Naive B cell (primary cell): Measurements from ENCODE around the gene SRSF3. TPM values are rescaled to one million over a fixed set of nuclear protein-coding genes. Genes with fewer than 3 reads are reported as not detected.

Experiments
- ATAC-seq, 2 donors: fragments of 150-1000 bp; cut with Tn5 transposase; 2 replicates each; pipeline ENCODE4 v1.10.0; 2021; ENCODE audit warnings: low read depth in 2 of 2, mild to moderate bottlenecking in 2 of 2, moderate library complexity in 2 of 2
- DNase-seq: peaks from one replicate; pipeline ENCODE4 v3.0.0; 2022
- H3K27ac Mint-ChIP-seq, 6 donors: one replicate each; pipeline ENCODE4 v1.8.0; 2020 to 2022; ENCODE audit warnings: mild to moderate bottlenecking in 6 of 6, mixed read lengths in 6 of 6, moderate library complexity in 5 of 6, inconsistent platforms in 2 of 6
- H3K27me3 Mint-ChIP-seq, 3 donors: one replicate each; pipeline ENCODE4 v1.8.0; 2021 to 2022; ENCODE audit warnings: mixed read lengths in 3 of 3, mild to moderate bottlenecking in 1 of 3
- H3K36me3 Mint-ChIP-seq, 2 donors: one replicate each; pipeline ENCODE4 v1.8.0; 2020 to 2022; ENCODE audit warnings: mixed read lengths in 2 of 2, inconsistent platforms in 1 of 2, mild to moderate bottlenecking in 1 of 2
- H3K4me1 Mint-ChIP-seq, 3 donors: one replicate each; pipeline ENCODE4 v1.8.0; 2020 to 2022; ENCODE audit warnings: mixed read lengths in 3 of 3, inconsistent platforms in 1 of 3, mild to moderate bottlenecking in 1 of 3, moderate library complexity in 1 of 3
- H3K4me3 Mint-ChIP-seq, 8 donors: one replicate each; pipeline ENCODE4 v1.8.0; 2020 to 2022; ENCODE audit warnings: mild to moderate bottlenecking in 8 of 8, mixed read lengths in 8 of 8, moderate library complexity in 8 of 8, inconsistent platforms in 2 of 8
- H3K9me3 Mint-ChIP-seq, 7 donors: one replicate each; pipeline ENCODE4 v1.8.0; 2020 to 2022; ENCODE audit warnings: mixed read lengths in 7 of 7, mild to moderate bottlenecking in 5 of 7, inconsistent platforms in 2 of 7, moderate library complexity in 1 of 7
- polyA plus RNA-seq, 6 donors: library from polyadenylated mRNA; unstranded; fragments of 300-500 nt; fragmentation: Illumina TruSeq; gene quantifications; one replicate each; pipeline ENCODE4 v1.2.3, GENCODE V29; 2021; ENCODE audit warnings: low read depth in 6 of 6

SRSF3 gene
- polyA plus RNA-seq, 6 donors from 2014 or later, result 246 to 396 (median 285) TPM

DNA sequence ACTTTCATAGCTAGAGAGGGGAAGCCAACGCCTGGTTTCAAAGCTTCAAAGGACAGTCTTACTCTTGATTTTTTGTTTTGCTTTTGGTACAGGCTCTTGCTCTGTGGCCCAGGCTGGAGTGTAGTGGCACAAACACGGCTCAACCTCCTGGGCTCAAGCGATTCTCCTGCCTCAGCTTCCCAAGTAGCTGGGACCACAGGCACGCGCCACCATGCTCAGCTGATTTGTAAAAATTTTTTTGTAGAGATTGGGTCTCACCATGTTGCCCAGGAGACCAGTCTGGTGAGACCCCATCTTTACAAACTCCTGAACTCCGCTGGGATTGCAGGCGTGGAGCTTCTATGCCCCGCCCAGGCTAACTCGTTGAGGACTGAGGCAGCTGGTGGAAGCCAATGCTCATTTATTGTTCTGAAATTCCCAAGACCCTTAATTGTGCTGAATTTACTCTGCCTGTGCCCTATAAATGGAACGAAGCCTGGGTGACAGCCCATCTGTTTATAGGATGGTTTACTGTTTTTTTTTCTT is 18.0 kb downstream of the SRSF3 start:
- peaks cover 16 to 20% of the 10 kb centered on the region in 2 donors for H3K36me3 Mint-ChIP-seq
- peak overlapping the region in 3 of 6 donors; percentile 11 to 48 (median 34) for H3K27ac Mint-ChIP-seq

GRCh38 chr6:36613200-36613995 is 19.2 kb downstream of the SRSF3 start:
- H3K4me3 Mint-ChIP-seq, result peak overlapping the region in 1 of 8 donors; percentile 2
- no peak for DNase-seq
- peaks cover 14 to 37% (median 27%) of the 10 kb centered on the region in 3 donors for H3K4me1 Mint-ChIP-seq
- H3K27ac Mint-ChIP-seq, result peak overlapping the region in 5 of 6 donors; percentile 10 to 89 (median 61)
- H3K9me3 Mint-ChIP-seq, result no peaks in the 10 kb centered on the region
- H3K36me3 Mint-ChIP-seq, result peaks cover 9 to 13% of the 10 kb centered on the region in 2 donors
- no peak for ATAC-seq
- H3K27me3 Mint-ChIP-seq, result no peaks in the 10 kb centered on the region

More for the DNA sequence above, 18.0 kb downstream of the SRSF3 start:
- no peaks in the 10 kb centered on the region for H3K27me3 Mint-ChIP-seq
- no peak for ATAC-seq
- H3K9me3 Mint-ChIP-seq, result no peaks in the 10 kb centered on the region
- H3K4me3 Mint-ChIP-seq, result no peak overlapping the region
- H3K4me1 Mint-ChIP-seq, result peaks cover 21 to 45% (median 35%) of the 10 kb centered on the region in 3 donors
- DNase-seq, result no peak

GRCh38 chr6:36615018-36615761 is 21.0 kb downstream of the SRSF3 start:
- ATAC-seq (peak; percentile 72 to 86), DNase-seq (peak; percentile 59)
- no peaks in the 10 kb centered on the region for H3K9me3 Mint-ChIP-seq
- peaks cover 6 to 9% of the 10 kb centered on the region in 2 donors for H3K36me3 Mint-ChIP-seq
- H3K4me1 Mint-ChIP-seq, result peaks cover 6 to 29% (median 20%) of the 10 kb centered on the region in 3 donors
- peak overlapping the region; percentile 40 to 92 (median 78) for H3K27ac Mint-ChIP-seq
- H3K27me3 Mint-ChIP-seq, result no peaks in the 10 kb centered on the region
- H3K4me3 Mint-ChIP-seq, result peak overlapping the region in 1 of 8 donors; percentile 20

DNA sequence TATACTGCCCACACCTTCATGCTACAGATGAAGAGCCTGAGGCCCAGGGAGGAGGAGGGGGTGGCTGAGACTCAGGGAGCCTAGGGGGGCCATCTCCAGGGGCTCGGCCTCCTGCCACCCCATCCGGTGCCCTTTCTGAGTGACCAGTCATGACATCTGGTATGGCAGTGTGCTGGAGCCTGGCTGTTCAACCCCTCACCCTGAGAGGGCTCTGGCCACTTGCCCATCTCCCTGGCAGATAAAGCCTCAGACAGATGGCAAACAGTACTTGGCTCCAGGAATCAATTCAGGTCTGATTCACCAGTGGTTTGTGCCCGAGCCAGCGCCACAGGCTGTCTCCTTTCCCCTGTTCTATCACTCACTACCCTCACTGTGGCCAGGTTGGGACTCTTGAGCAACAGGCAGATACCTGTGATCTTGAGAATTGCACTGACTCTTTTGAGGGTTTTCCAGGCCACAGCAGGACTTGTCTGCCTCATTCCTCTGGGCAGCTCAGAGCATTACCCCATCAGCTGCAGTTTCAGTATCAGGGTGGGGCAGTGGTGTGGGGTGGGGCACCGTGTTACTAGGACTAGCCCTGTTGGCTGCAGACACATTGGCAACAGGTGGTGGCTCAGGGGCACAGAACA is 22.8 kb downstream of the SRSF3 start:
- Mint-ChIP-seq H3K9me3 (no peaks in the 10 kb centered on the region), H3K4me1 (peaks cover 6 to 23% (median 14%) of the 10 kb centered on the region in 3 donors), H3K36me3 (peaks cover 6 to 9% of the 10 kb centered on the region in 2 donors), H3K27me3 (no peaks in the 10 kb centered on the region), H3K27ac (peak overlapping the region in 3 of 6 donors; percentile 8 to 58 (median 50)), H3K4me3 (no peak overlapping the region)
- DNase-seq (no peak), ATAC-seq (no peak)

DNA sequence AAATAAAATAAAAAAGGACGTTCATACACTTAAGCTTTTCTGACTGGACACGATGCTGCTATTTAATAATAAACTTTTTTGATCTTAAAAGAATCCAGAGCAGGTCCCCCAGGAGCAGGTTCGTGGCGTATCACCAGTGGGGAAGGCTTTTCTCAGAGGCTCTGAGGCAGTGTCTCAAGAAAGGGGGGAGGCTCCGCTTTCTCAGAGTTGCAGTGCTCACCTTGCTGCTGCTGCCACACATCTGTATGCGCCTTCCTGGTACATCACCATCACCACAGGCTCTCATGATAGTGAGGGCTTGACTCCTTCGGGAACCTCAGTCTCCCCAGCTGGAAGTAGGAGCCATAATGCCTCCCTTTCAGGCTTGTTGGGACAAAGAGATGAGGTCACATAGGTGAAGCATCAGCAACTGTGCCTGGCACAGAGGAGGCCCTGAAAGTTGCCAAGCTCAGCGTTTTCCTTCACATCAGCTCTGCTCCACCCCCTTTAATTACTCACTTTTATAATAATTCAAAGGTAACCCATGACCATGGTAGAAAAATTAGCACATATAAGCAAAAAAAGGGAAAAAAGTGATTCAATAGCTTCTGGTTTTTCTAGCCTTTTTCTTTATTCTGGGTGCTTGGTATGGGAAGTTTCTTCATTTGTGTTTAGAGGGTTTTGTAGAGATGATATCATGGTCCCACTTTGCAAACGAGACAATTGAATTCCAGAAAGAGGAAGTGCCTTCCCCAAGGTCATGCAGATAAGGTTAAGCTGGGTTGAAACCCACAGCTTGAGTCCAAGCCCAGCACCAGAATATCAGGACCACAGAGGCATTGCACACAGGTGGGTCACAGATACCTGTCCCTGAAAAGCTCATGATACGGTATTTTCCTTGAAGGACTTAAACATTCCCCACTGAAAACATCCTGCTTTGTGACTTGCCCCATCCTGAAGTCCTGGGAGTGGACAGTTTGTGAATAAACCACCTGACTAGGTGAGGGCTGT is 24.5 kb downstream of the SRSF3 start:
- H3K9me3 Mint-ChIP-seq, result no peaks in the 10 kb centered on the region
- ATAC-seq (no peak), DNase-seq (no peak)
- no peaks in the 10 kb centered on the region for H3K36me3 Mint-ChIP-seq
- peak overlapping the region in 2 of 6 donors; percentile 15 to 84 for H3K27ac Mint-ChIP-seq
- no peak overlapping the region for H3K4me3 Mint-ChIP-seq
- no peaks in the 10 kb centered on the region for H3K27me3 Mint-ChIP-seq
- H3K4me1 Mint-ChIP-seq, result peaks cover 19 to 30% (median 21%) of the 10 kb centered on the region in 3 donors

- no peaks in the 10 kb centered on the region for H3K36me3 Mint-ChIP-seq
- H3K4me3 Mint-ChIP-seq, result no peak overlapping the region
- peaks cover 17 to 29% (median 18%) of the 10 kb centered on the region in 3 donors for H3K4me1 Mint-ChIP-seq
- H3K27me3 Mint-ChIP-seq, result no peaks in the 10 kb centered on the region
- H3K9me3 Mint-ChIP-seq, result no peaks in the 10 kb centered on the region
- ATAC-seq (no peak), DNase-seq (no peak)
- peak overlapping the region in 1 of 6 donors; percentile 63 for H3K27ac Mint-ChIP-seq
These were observed 27.3 kb downstream of the SRSF3 start for GRCh38 chr6:36621371-36621855.

DNA sequence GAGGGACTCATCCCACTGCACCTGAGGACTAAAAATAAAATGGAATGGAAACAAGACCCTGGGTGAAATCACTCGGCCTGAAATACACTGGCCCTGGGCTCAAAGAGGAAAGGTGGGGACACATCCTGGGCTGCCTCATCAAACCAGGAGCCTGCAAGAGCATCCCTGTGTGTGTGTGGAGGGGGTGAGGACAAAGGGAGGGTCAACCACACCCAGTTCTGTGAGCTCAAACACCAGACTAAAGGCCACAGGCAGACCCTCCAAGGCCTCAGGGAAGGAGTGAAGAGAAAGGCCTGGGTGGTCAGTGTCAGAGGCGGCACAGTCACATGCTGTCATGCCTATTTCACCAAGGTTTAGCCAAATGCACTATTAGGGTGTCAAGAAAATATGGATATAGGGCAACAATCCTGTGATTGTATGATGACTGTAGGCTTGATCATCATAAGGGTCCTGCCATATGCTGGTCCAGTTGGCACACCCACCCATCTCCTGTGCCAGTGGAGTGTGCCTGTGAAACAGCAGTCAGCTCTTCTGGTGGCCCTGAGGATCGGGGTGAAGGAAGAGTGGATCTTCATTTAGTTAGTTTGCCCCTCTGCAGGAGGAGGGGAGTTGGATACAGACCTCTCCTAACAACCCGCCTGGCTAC is 28.9 kb downstream of the SRSF3 start:
- H3K36me3 Mint-ChIP-seq, result no peaks in the 10 kb centered on the region
- no peaks in the 10 kb centered on the region for H3K9me3 Mint-ChIP-seq
- H3K4me1 Mint-ChIP-seq, result peaks cover 17 to 37% (median 18%) of the 10 kb centered on the region in 3 donors

GRCh38 chr6:36623547-36624459 is 29.6 kb downstream of the SRSF3 start:
- ATAC-seq, result peak; percentile 77
- peak overlapping the region; percentile 46 to 96 (median 84) for H3K27ac Mint-ChIP-seq
- DNase-seq, result peak; percentile 72

More for the DNA sequence above, 28.9 kb downstream of the SRSF3 start:
- Mint-ChIP-seq H3K27ac (peak overlapping the region in 5 of 6 donors; percentile 46 to 96 (median 91)), H3K4me3 (peak overlapping the region in 1 of 8 donors; percentile 1), H3K27me3 (no peaks in the 10 kb centered on the region)
- DNase-seq (no peak), ATAC-seq (peak in 1 of 2 donors; percentile 5)

GRCh38 chr6:36624461-36625157 is 30.4 kb downstream of the SRSF3 start:
- Mint-ChIP-seq H3K27ac (peak overlapping the region in 3 of 6 donors; percentile 19 to 92 (median 63)), H3K4me3 (no peak overlapping the region), H3K4me1 (peaks cover 28 to 42% (median 31%) of the 10 kb centered on the region in 3 donors), H3K27me3 (no peaks in the 10 kb centered on the region), H3K36me3 (no peaks in the 10 kb centered on the region), H3K9me3 (no peaks in the 10 kb centered on the region)
- DNase-seq (no peak), ATAC-seq (no peak)

More at GRCh38 chr6:36623547-36624459, 29.6 kb downstream of the SRSF3 start:
- Mint-ChIP-seq H3K27me3 (no peaks in the 10 kb centered on the region), H3K9me3 (no peaks in the 10 kb centered on the region), H3K4me1 (peaks cover 21 to 38% (median 23%) of the 10 kb centered on the region in 3 donors), H3K4me3 (peak overlapping the region in 3 of 8 donors; percentile 1 to 66 (median 14)), H3K36me3 (no peaks in the 10 kb centered on the region)

- no peak for DNase-seq
- Mint-ChIP-seq H3K4me3 (no peak overlapping the region), H3K36me3 (no peaks in the 10 kb centered on the region), H3K9me3 (no peaks in the 10 kb centered on the region), H3K27ac (peak overlapping the region in 4 of 6 donors; percentile 19 to 92 (median 24)), H3K27me3 (no peaks in the 10 kb centered on the region), H3K4me1 (peaks cover 32 to 50% (median 39%) of the 10 kb centered on the region in 3 donors)
- ATAC-seq, result no peak
These were observed 31.2 kb downstream of the SRSF3 start for GRCh38 chr6:36625158-36625919.
